Heart left ventricle (tissue), 16 donors: ENCODE measurements around the gene STK24. TPM values are rescaled to one million over a fixed set of nuclear protein-coding genes. Genes with fewer than 3 reads are reported as not detected.

Source experiments
- ATAC-seq, 4 donors: fragments of 200-7000 bp; cut with Tn5 transposase; one replicate each; pipeline ENCODE4 v1.9.1; 2020 to 2022; ENCODE audit warnings: moderate library complexity in 4 of 4, mild to moderate bottlenecking in 3 of 4, moderate number of reproducible peaks in 1 of 4
- DNase-seq, 5 donors: peaks; one replicate each; pipeline ENCODE4 v3.0.0-alpha.2; 2020
- H3K27ac ChIP-seq, 12 donors: fragments of 200-600 bp; sonication (generic) in 4 of 12; one replicate each; pipeline versions ENCODE4 v1.5.0 to v1.8.0; 2016 to 2022; ENCODE audit warnings: mild to moderate bottlenecking in 2 of 12
- H3K27me3 ChIP-seq, 9 donors: fragments of 200-600 bp; sonication (generic) in 2 of 9; one replicate each; pipeline versions ENCODE4 v1.5.1 to v1.8.0; 2016 to 2022; ENCODE audit warnings: mild to moderate bottlenecking in 3 of 9
- H3K36me3 ChIP-seq, 9 donors: fragments of 200-600 bp; sonication (generic) in 2 of 9; one replicate each; pipeline versions ENCODE4 v1.5.0 to v1.8.0; 2018 to 2022; ENCODE audit warnings: mild to moderate bottlenecking in 2 of 9
- H3K4me1 ChIP-seq, 12 donors: fragments of 200-600 bp; sonication (generic) in 4 of 12; one replicate each; pipeline versions ENCODE4 v1.5.0 to v1.8.0; 2016 to 2022; ENCODE audit warnings: mild to moderate bottlenecking in 3 of 12
- H3K4me3 ChIP-seq, 12 donors: fragments of 200-600 bp; sonication (generic) in 4 of 12; one replicate each; pipeline versions ENCODE4 v1.5.0 to v1.8.0; 2017 to 2022; ENCODE audit warnings: mild to moderate bottlenecking in 9 of 12, moderate library complexity in 4 of 12
- H3K9me3 ChIP-seq, 12 donors: fragments of 200-600 bp; sonication (generic) in 4 of 12; one replicate each; pipeline versions ENCODE4 v1.5.0 to v1.8.0; 2016 to 2022; ENCODE audit warnings: mild to moderate bottlenecking in 1 of 12
- CTCF ChIP-seq, 12 donors: fragments of 200-600 bp; sonication (generic) in 4 of 12; IDR thresholded peaks; one replicate each; pipeline versions ENCODE4 v1.5.0 to v1.8.0; 2018 to 2022; ENCODE audit warnings: antibody characterized with exemption in 12 of 12, mild to moderate bottlenecking in 5 of 12
- POLR2A ChIP-seq, 2 donors: fragments of 450-650 bp; IDR thresholded peaks; one replicate each; pipeline ENCODE4 v1.6.1; 2017; ENCODE audit warnings: antibody characterized with exemption in 2 of 2, mild to moderate bottlenecking in 2 of 2, moderate library complexity in 2 of 2
- WGBS, 4 donors: extraction: QIAGEN DNeasy Blood & Tissue Kit in 2 of 4; methylation state at CpG; one replicate each; pipeline versions ENCODE4 v1.1.5 to v1.1.7; 2013 to 2018; 5-methylcytosine and 5-hydroxymethylcytosine counted together
- intact Hi-C, 10 donors: fragments of 100-400 bp; cut with DNase I; formaldehyde crosslinking; loops; one replicate each; pipeline versions ENCODE4 v1.11.1 to v1.14.2; 2022
- polyA plus RNA-seq, 2 donors: library from polyadenylated mRNA; stranded (reverse); fragments of 200-250 nt; gene quantifications; one replicate each; pipeline ENCODE4 v1.2.3, GENCODE V29; 2013
- total RNA-seq, 9 donors: library from RNA; depleted of rRNA in 2 of 9; stranded (reverse); fragments of >200 nt in 2 of 9; fragmentation: NEBNext Ultra II Directional in 3 of 9; extraction: Animal tissue kit (Norgen Biotek cat#: 25700) in 3 of 9; gene quantifications; one replicate each; pipeline versions ENCODE4 v1.1.0 to v1.2.4, GENCODE V29; 2016 to 2023
- donor health status: ischemic (EF 13 %, LVEDD 7.1; RV severe dilation, severe dysfunction).
- donor health status: healthy with polysubstance abuse.
- donor health status: DM: no; HTN: yes; CAD: no.
- donor health status: DM: no; HTN: no; CAD: no.
- donor health status: ischemic (EF 25% LVEDD 6.9; RV normal size, moderate dysfunction).
- donor health status: ischemic (EF 25% LVEDD 5.7; RV mildly dilated, moderate dysfunction).
- donor health status: healthy.
- donor health status: DM: yes; HTN: yes; CAD: no.
- donor health status: ischemic (EF 35%, LVEDD 5.7; RV mildly dilated, moderate dysfunction).
- donor health status: nonischemic (EF 11% LVEDD 7.7; RV severe dilation, severe dysfunction).
- donor health status: DM: yes; HTN: yes; CAD: no.
- donor health status: PGD.
- donor health status: ischemic (EF 29% LVEDD 5.4; RV normal size, mild dysfunction).
- donor health status: nonischemic (EF 23%, LVEDD 6.1; RV moderate dilation, normal function).

Gene STK24
- total and polyA plus RNA-seq, 11 donors = 26.6 to 82.6 (median 59.6) TPM

GRCh38 chr13:98532254-98532653, 44.7 kb downstream of the STK24 start:
- DNase-seq (no peak), ATAC-seq (no peak)
- Histone ChIP-seq H3K27me3 (no peaks in the 10 kb centered on the region), H3K36me3 (no peaks in the 10 kb centered on the region), H3K27ac (no peak overlapping the region), H3K9me3 (no peaks in the 10 kb centered on the region), H3K4me1 (peaks cover 0 to 66% (median 47%) of the 10 kb centered on the region in 12 donors), H3K4me3 (no peak overlapping the region)
- WGBS, 4 donors = 97 to 99% (median 98%) methylated on average over 3 of the region's 3 CpGs
- intact Hi-C loops = no loop called here
- TF ChIP-seq POLR2A (IDR thresholded peaks at IDR 0.05) (no peak), CTCF (IDR thresholded peaks at IDR 0.05) (no peak)

- H3K27ac ChIP-seq = no peak overlapping the region
- H3K36me3 ChIP-seq = no peaks in the 10 kb centered on the region
- no peaks in the 10 kb centered on the region for H3K27me3 ChIP-seq
- H3K4me3 ChIP-seq = no peak overlapping the region
- intact Hi-C loops = no loop called here
- ATAC-seq = no peak
- no peak for TF ChIP-seq CTCF (IDR thresholded peaks at IDR 0.05)
- no peak for TF ChIP-seq POLR2A (IDR thresholded peaks at IDR 0.05)
- 79 to 88% (median 86%) methylated on average over 7 of the region's 7 CpGs for WGBS, 4 donors
- H3K9me3 ChIP-seq = no peaks in the 10 kb centered on the region
- DNase-seq = no peak
- peaks cover under 1 to 63% (median 42%) of the 10 kb centered on the region in 12 donors for H3K4me1 ChIP-seq
Observed at GRCh38 chr13:98530217-98530616, 46.7 kb downstream of the STK24 start.

GRCh38 chr13:98529171-98529570, 47.7 kb downstream of the STK24 start:
- Histone ChIP-seq H3K9me3 (no peaks in the 10 kb centered on the region), H3K27me3 (no peaks in the 10 kb centered on the region), H3K4me3 (no peak overlapping the region), H3K36me3 (no peaks in the 10 kb centered on the region), H3K4me1 (peaks cover 8 to 68% (median 50%) of the 10 kb centered on the region in 12 donors), H3K27ac (no peak overlapping the region)
- 88 to 92% (median 91%) methylated on average over 8 of the region's 8 CpGs for WGBS, 4 donors
- ATAC-seq = no peak
- intact Hi-C loops = no loop called here
- DNase-seq = no peak
- TF ChIP-seq POLR2A (IDR thresholded peaks at IDR 0.05) (no peak), CTCF (IDR thresholded peaks at IDR 0.05) (no peak)

GRCh38 chr13:98528663-98529064, 48.2 kb downstream of the STK24 start:
- 21 to 46% (median 39%) methylated on average over 8 of the region's 8 CpGs for WGBS, 4 donors
- intact Hi-C loops = no loop called here
- TF ChIP-seq CTCF (IDR thresholded peaks at IDR 0.05) (no peak), POLR2A (IDR thresholded peaks at IDR 0.05) (no peak)
- H3K4me1 ChIP-seq = peaks cover 8 to 72% (median 54%) of the 10 kb centered on the region in 12 donors
- no peaks in the 10 kb centered on the region for H3K27me3 ChIP-seq
- H3K36me3 ChIP-seq = no peaks in the 10 kb centered on the region
- no peak overlapping the region for H3K27ac ChIP-seq
- H3K9me3 ChIP-seq = no peaks in the 10 kb centered on the region
- ATAC-seq = peak; percentile 45 to 84 (median 76)
- no peak overlapping the region for H3K4me3 ChIP-seq
- peak in 2 of 5 donors; percentile 64 to 68 for DNase-seq
